Stimulated activated CD8-positive, alpha-beta memory T cell treated with anti-CD3 and anti-CD28 coated beads, Interleukin-15, amount 100 ng/mL, for 4 hours (primary cell): ENCODE data around the gene GPR151.

Experiments used
- DNase-seq, 2 donors: peaks; one replicate each; pipeline ENCODE4 v3.0.0-alpha.2; 2020; ENCODE audit warnings: low read depth in 2 of 2

The GPR151 gene

GRCh38 chr5:146520731-146521130 lies 4.7 kb upstream of the GPR151 start:
- DNase-seq: no peak

- DNase-seq: no peak
These were observed 3.6 kb upstream of the GPR151 start for GRCh38 chr5:146519554-146519953.

- no peak for DNase-seq
These were observed 378 bp downstream of the GPR151 start for GRCh38 chr5:146515473-146516150.

GRCh38 chr5:146514575-146514974 lies 1.4 kb downstream of the GPR151 start:
- no peak for DNase-seq

- no peak for DNase-seq
These were observed 2.5 kb downstream of the GPR151 start for GRCh38 chr5:146513462-146513861.

GRCh38 chr5:146510559-146511125 lies 5.3 kb downstream of the GPR151 start:
- DNase-seq: no peak

GRCh38 chr5:146507428-146507827 lies 8.6 kb downstream of the GPR151 start:
- DNase-seq: no peak

- DNase-seq: no peak
These were observed 16.3 kb downstream of the GPR151 start for GRCh38 chr5:146499680-146500079.

- DNase-seq: no peak
These were observed 21.3 kb downstream of the GPR151 start for GRCh38 chr5:146494656-146495055.

GRCh38 chr5:146490089-146490843 lies 25.7 kb downstream of the GPR151 start:
- no peak for DNase-seq

GRCh38 chr5:146484714-146485391 lies 31.1 kb downstream of the GPR151 start:
- no peak for DNase-seq

GRCh38 chr5:146482775-146483174 lies 33.2 kb downstream of the GPR151 start:
- DNase-seq: no peak

- no peak for DNase-seq
These were observed 40.1 kb downstream of the GPR151 start for GRCh38 chr5:146475906-146476305.

GRCh38 chr5:146475190-146475780 lies 40.7 kb downstream of the GPR151 start:
- DNase-seq: no peak

- DNase-seq: no peak
These were observed 41.9 kb downstream of the GPR151 start for GRCh38 chr5:146474065-146474464.

GRCh38 chr5:146467760-146468159 lies 48.2 kb downstream of the GPR151 start:
- DNase-seq: no peak

- no peak for DNase-seq
These were observed 49.3 kb downstream of the GPR151 start for GRCh38 chr5:146466521-146467349.

GRCh38 chr5:146463446-146463845 lies 52.5 kb downstream of the GPR151 start:
- DNase-seq: no peak
